NCI-H82 treated with DMSO at 0.1 percent for 48 hours (cell line): ENCODE data around the gene ECHS1.

ENCODE experiments used
- DNase-seq: peaks from one replicate; lab custom pipeline; 2025; ENCODE audit not compliant: unreplicated experiment; lab: John Stamatoyannopoulos, UW

ECHS1 gene

GRCh38 chr10:133344236-133344635 lies 28.9 kb downstream of the ECHS1 start:
- no peak for DNase-seq

- no peak for DNase-seq
Observed at GRCh38 chr10:133343558-133343957, 29.6 kb downstream of the ECHS1 start.

- DNase-seq = no peak
Observed at GRCh38 chr10:133342942-133343341, 30.2 kb downstream of the ECHS1 start.

- no peak for DNase-seq
Observed at GRCh38 chr10:133341983-133342382, 31.2 kb downstream of the ECHS1 start.

GRCh38 chr10:133339708-133340380 lies 33.3 kb downstream of the ECHS1 start:
- no peak for DNase-seq

GRCh38 chr10:133338080-133339071 lies 34.8 kb downstream of the ECHS1 start:
- DNase-seq = no peak

GRCh38 chr10:133337370-133337725 lies 35.8 kb downstream of the ECHS1 start:
- no peak for DNase-seq

- no peak for DNase-seq
Observed at GRCh38 chr10:133336577-133337369, 36.4 kb downstream of the ECHS1 start, which contains the start of gene CALY. Gene CALY (minus strand): TSS chr10:133336896. CDS start chr10:133328989, 7,907 bp downstream.

GRCh38 chr10:133336118-133336576 lies 37.0 kb downstream of the ECHS1 start:
- no peak for DNase-seq

- DNase-seq = no peak
Observed at GRCh38 chr10:133335246-133336117, 37.7 kb downstream of the ECHS1 start.

- DNase-seq = no peak
Observed at GRCh38 chr10:133334503-133335245, 38.5 kb downstream of the ECHS1 start.

GRCh38 chr10:133332936-133333699 lies 40.0 kb downstream of the ECHS1 start:
- DNase-seq = no peak

- peak; percentile 54 for DNase-seq
Observed at GRCh38 chr10:133329491-133330202, 43.5 kb downstream of the ECHS1 start.

GRCh38 chr10:133328358-133329343 lies 44.5 kb downstream of the ECHS1 start:
- no peak for DNase-seq

- no peak for DNase-seq
Observed at GRCh38 chr10:133327651-133328357, 45.4 kb downstream of the ECHS1 start.
